H1 (cell line): Measurements from ENCODE around the gene NRTN. TPM values are rescaled to one million over a fixed set of nuclear protein-coding genes. Genes with fewer than 3 reads are reported as not detected.

Source experiments
- CTCF ChIA-PET: fragments of 300-600 bp; sonication (Branson Sonifier 250); formaldehyde crosslinking; loops from one replicate; lab custom pipeline; 2021; ENCODE audit not compliant: partially characterized antibody; lab: Charles Lee
- POLR2A ChIA-PET: fragments of 300-600 bp; sonication (Branson Sonifier 250); formaldehyde crosslinking; loops from one replicate; lab custom pipeline; 2021; ENCODE audit warnings: inconsistent platforms; ENCODE audit not compliant: partially characterized antibody; lab: Charles Lee
- DNase-seq, 2 experiments: peaks; one replicate each; pipeline versions ENCODE4 v3.0.0 to v3.0.0-alpha.2; 2010 to 2022; ENCODE audit warnings: low spot score in 2 of 2, low read depth in 1 of 2, mixed read lengths in 1 of 2
- FAIRE-seq: peaks from 2 replicates; lab custom pipeline; 2011; peaks lifted over from hg19 to GRCh38; lab: Jason Lieb, UNC
- H2AFZ ChIP-seq: 2 replicates; pipeline ENCODE4 v1.8.1; 2012; ENCODE audit warnings: low read length, inconsistent platforms
- H2AK5ac ChIP-seq: 2 replicates; pipeline ENCODE4 v1.6.1; 2013; ENCODE audit warnings: low read depth, low read length
- H2BK120ac ChIP-seq: replicated peaks from 2 replicates; pipeline ENCODE3; 2013; ENCODE audit warnings: low read depth, low read length, inconsistent platforms
- H2BK12ac ChIP-seq: 2 replicates; pipeline ENCODE4 v1.6.1; 2013; ENCODE audit warnings: low read depth, low read length
- H2BK15ac ChIP-seq: 2 replicates; pipeline ENCODE4 v1.6.1; 2013; ENCODE audit warnings: low read length
- H2BK20ac ChIP-seq: 2 replicates; pipeline ENCODE4 v1.6.1; 2013; ENCODE audit warnings: low read length
- H2BK5ac ChIP-seq: 2 replicates; pipeline ENCODE4 v1.6.1; 2013; ENCODE audit warnings: low read depth, low read length
- H3K14ac ChIP-seq: 2 replicates; pipeline ENCODE4 v1.6.1; 2013; ENCODE audit warnings: inconsistent platforms; ENCODE audit not compliant: insufficient read length
- H3K18ac ChIP-seq: 2 replicates; pipeline ENCODE4 v1.6.1; 2013; ENCODE audit warnings: low read length; ENCODE audit errors: extremely low read depth
- H3K23ac ChIP-seq: 2 replicates; pipeline ENCODE4 v1.6.1; 2013; ENCODE audit warnings: inconsistent platforms; ENCODE audit not compliant: insufficient read length
- H3K23me2 ChIP-seq: 2 replicates; pipeline ENCODE4 v1.6.1; 2013; ENCODE audit warnings: low read depth, low read length
- H3K27ac ChIP-seq: 2 replicates; pipeline ENCODE4 v1.6.1; 2011; ENCODE audit warnings: low read depth, low read length, inconsistent platforms
- H3K27me3 ChIP-seq, 4 experiments: replicated peaks in 1 of 4; 1 replicate in 1 of 4; 2 replicates in 3 of 4; pipeline versions ENCODE4 v1.6.1 to v1.8.1; 2011 to 2013; ENCODE audit warnings: low read length in 3 of 4, mild to moderate bottlenecking in 3 of 4, inconsistent platforms in 2 of 4, mixed read lengths in 2 of 4, moderate library complexity in 1 of 4; ENCODE audit not compliant: control insufficient read depth in 3 of 4, insufficient read depth in 3 of 4; ENCODE audit errors: extremely low read depth in 1 of 4
- H3K36me3 ChIP-seq, 4 experiments: 2 replicates each; pipeline versions ENCODE4 v1.6.1 to v1.8.1; 2011 to 2013; ENCODE audit warnings: mild to moderate bottlenecking in 4 of 4, low read length in 3 of 4, moderate library complexity in 2 of 4, control low read depth in 1 of 4, inconsistent platforms in 1 of 4; ENCODE audit not compliant: insufficient read depth in 4 of 4, control insufficient read depth in 2 of 4
- H3K4ac ChIP-seq: replicated peaks from 2 replicates; pipeline ENCODE3; 2013; ENCODE audit warnings: low read length, low read depth, mixed read lengths, inconsistent platforms; ENCODE audit not compliant: insufficient read length
- H3K4me1 ChIP-seq, 4 experiments: replicated peaks in 1 of 4; 1 replicate in 1 of 4; 2 replicates in 3 of 4; pipeline versions ENCODE4 v1.6.1 to v1.8.1; 2011 to 2013; ENCODE audit warnings: low read length in 3 of 4, inconsistent platforms in 2 of 4, mixed read lengths in 1 of 4; ENCODE audit not compliant: insufficient read depth in 4 of 4, control insufficient read depth in 3 of 4
- H3K4me2 ChIP-seq, 2 experiments: 2 replicates each; pipeline versions ENCODE4 v1.6.1 to v1.8.1; 2011 to 2013; ENCODE audit warnings: low read depth in 2 of 2, low read length in 2 of 2, control low read depth in 1 of 2, inconsistent platforms in 1 of 2, mild to moderate bottlenecking in 1 of 2; ENCODE audit not compliant: insufficient read depth in 1 of 2
- H3K4me3 ChIP-seq, 4 experiments: fragments of 200-600, 300-600 bp in 1 of 4; sonication (generic), shearing (Covaris generic), sonication (Bioruptor Twin) in 1 of 4; 2 replicates each; pipeline versions ENCODE4 v1.5.1 to v1.8.1; 2011 to 2016; ENCODE audit warnings: low read length in 4 of 4, low read depth in 3 of 4, control low read depth in 2 of 4, inconsistent platforms in 2 of 4, mild to moderate bottlenecking in 2 of 4, mixed read lengths in 1 of 4, moderate library complexity in 1 of 4; ENCODE audit not compliant: insufficient read depth in 2 of 4; ENCODE audit errors: extremely low read depth in 1 of 4
- H3K56ac ChIP-seq: replicated peaks from 2 replicates; pipeline ENCODE3; 2013; ENCODE audit warnings: low read depth, mild to moderate bottlenecking, mixed read lengths, low read length, inconsistent platforms; ENCODE audit not compliant: insufficient read length
- H3K79me1 ChIP-seq: 2 replicates; pipeline ENCODE4 v1.6.1; 2013; ENCODE audit warnings: low read depth, low read length, control low read depth
- H3K79me2 ChIP-seq, 2 experiments: 2 replicates each; pipeline versions ENCODE4 v1.6.1 to v1.8.1; 2012 to 2013; ENCODE audit warnings: low read length in 2 of 2, mild to moderate bottlenecking in 2 of 2, inconsistent platforms in 1 of 2; ENCODE audit not compliant: insufficient read depth in 2 of 2, control insufficient read depth in 1 of 2
- H3K9ac ChIP-seq, 4 experiments: replicated peaks in 1 of 4; 1 replicate in 1 of 4; 2 replicates in 3 of 4; pipeline versions ENCODE4 v1.6.1 to v1.8.1; 2011 to 2013; ENCODE audit warnings: low read depth in 3 of 4, low read length in 3 of 4, control low read depth in 2 of 4, mild to moderate bottlenecking in 2 of 4, moderate library complexity in 2 of 4, inconsistent platforms in 1 of 4; ENCODE audit errors: extremely low read depth in 1 of 4
- H3K9me3 ChIP-seq, 2 experiments: 2 replicates each; pipeline versions ENCODE4 v1.6.1 to v1.8.1; 2012 to 2013; ENCODE audit warnings: mild to moderate bottlenecking in 2 of 2, moderate library complexity in 2 of 2, control low read depth in 1 of 2, inconsistent platforms in 1 of 2, low read depth in 1 of 2, low read length in 1 of 2, mixed read lengths in 1 of 2; ENCODE audit not compliant: insufficient read depth in 2 of 2
- H4K20me1 ChIP-seq, 2 experiments: replicated peaks in 1 of 2; 2 replicates each; pipeline versions ENCODE3 to v1.8.1; 2011 to 2013; ENCODE audit warnings: inconsistent platforms in 2 of 2, low read length in 2 of 2, mild to moderate bottlenecking in 1 of 2; ENCODE audit not compliant: insufficient read depth in 2 of 2, control insufficient read depth in 1 of 2
- H4K5ac ChIP-seq: 2 replicates; pipeline ENCODE4 v1.6.1; 2013; ENCODE audit warnings: low read length, low read depth, mixed read lengths, inconsistent platforms; ENCODE audit not compliant: insufficient read length
- H4K8ac ChIP-seq: 2 replicates; pipeline ENCODE4 v1.8.0; 2013; ENCODE audit warnings: mild to moderate bottlenecking, moderate library complexity, low read length, inconsistent platforms; ENCODE audit not compliant: insufficient read depth; ENCODE audit errors: extremely low read depth
- H4K91ac ChIP-seq: replicated peaks from 2 replicates; pipeline ENCODE3; 2013; ENCODE audit warnings: low read length, mixed read lengths, inconsistent platforms; ENCODE audit not compliant: insufficient read length
- BACH1 ChIP-seq: IDR thresholded peaks from 2 replicates; pipeline ENCODE4 v1.6.1; 2012; ENCODE audit warnings: low read length, improper control_type of control experiment
- CTCF ChIP-seq, 3 experiments: IDR thresholded peaks; 1 replicate in 2 of 3; 2 replicates in 1 of 3; pipeline versions ENCODE4 v1.5.1 to v1.6.1; 2011; ENCODE audit warnings: low read length in 3 of 3, mild to moderate bottlenecking in 3 of 3, inconsistent platforms in 2 of 3, low read depth in 1 of 3, moderate library complexity in 1 of 3; ENCODE audit not compliant: insufficient read depth in 1 of 3; ENCODE audit errors: control extremely low read depth in 1 of 3
- EZH2 ChIP-seq: fragments of 200-600 bp; sonication (generic); IDR thresholded peaks from 2 replicates; pipeline ENCODE4 v1.7.1; 2012; ENCODE audit warnings: low read depth, mild to moderate bottlenecking, moderate library complexity, low read length, inconsistent platforms; ENCODE audit not compliant: severe bottlenecking
- FOSL1 ChIP-seq: IDR thresholded peaks from 2 replicates; pipeline ENCODE4 v1.6.1; 2011; ENCODE audit warnings: mild to moderate bottlenecking, low read depth, low read length, moderate library complexity; ENCODE audit not compliant: insufficient read depth
- GTF2F1 ChIP-seq: IDR thresholded peaks from 2 replicates; pipeline ENCODE4 v1.6.1; 2012; ENCODE audit warnings: low read depth, low read length, improper control_type of control experiment, borderline replicate concordance
- KDM1A ChIP-seq: fragments of 200-600, 300-600 bp; sonication (generic); IDR thresholded peaks from 2 replicates; pipeline ENCODE4 v1.7.1; 2016; ENCODE audit warnings: mild to moderate bottlenecking, low read length, borderline replicate concordance
- KDM5A ChIP-seq: fragments of 200-600 bp; IDR thresholded peaks from 2 replicates; pipeline ENCODE4 v1.7.1; 2012; ENCODE audit warnings: mild to moderate bottlenecking, low read length, inconsistent platforms, mixed read lengths
- SAP30 ChIP-seq: fragments of 300-600 bp; sonication (generic); IDR thresholded peaks from 2 replicates; pipeline ENCODE4 v1.7.1; 2012; ENCODE audit warnings: low read length, moderate library complexity, mild to moderate bottlenecking, inconsistent platforms; ENCODE audit not compliant: insufficient read depth, insufficient replicate concordance
- WGBS, 2 experiments: shearing (Covaris generic) in 1 of 2; methylation state at CpG; one replicate each; pipeline versions ENCODE4 v1.1.6 to v1.1.7; 2013 to 2015; ENCODE audit warnings: low lambda C conversion rate in 2 of 2, mixed read lengths in 2 of 2, inconsistent platforms in 1 of 2, low coverage in 1 of 2, missing lambda C conversion rate in 1 of 2; ENCODE audit not compliant: insufficient replicate concordance in 2 of 2, insufficient coverage in 1 of 2, insufficient read length in 1 of 2; ENCODE audit errors: extremely low coverage in 1 of 2, missing lambda C conversion rate in 1 of 2; 5-methylcytosine and 5-hydroxymethylcytosine counted together
- polyA plus RNA-seq, 7 experiments: library from polyadenylated mRNA; depleted of rRNA in 3 of 7; stranded (reverse) in 5 of 7; unstranded in 2 of 7; fragments of >200 nt in 5 of 7; fragments of 200-250 nt in 2 of 7; gene quantifications; 1 replicate in 5 of 7; 2 replicates in 1 of 7; 4 replicates in 1 of 7; pipeline versions ENCODE4 v1.2.1 to v1.2.3, GENCODE V29; 2011 to 2013; ENCODE audit warnings: missing spikeins in 2 of 7, mixed read lengths in 2 of 7
- total RNA-seq: library from RNA; stranded (reverse); fragmentation: NEBNext Ultra II Directional; extraction: Animal tissue kit (Norgen Biotek cat#: 25700); gene quantifications from 2 replicates; pipeline ENCODE4 v1.2.1, GENCODE V29; 2021

Gene NRTN
- total and polyA plus RNA-seq, 2 of the 8 experiments (the other 6 are each of a cell fraction or from before 2014, with no cell fraction given) = 3.9 to 5.3 TPM

DNA sequence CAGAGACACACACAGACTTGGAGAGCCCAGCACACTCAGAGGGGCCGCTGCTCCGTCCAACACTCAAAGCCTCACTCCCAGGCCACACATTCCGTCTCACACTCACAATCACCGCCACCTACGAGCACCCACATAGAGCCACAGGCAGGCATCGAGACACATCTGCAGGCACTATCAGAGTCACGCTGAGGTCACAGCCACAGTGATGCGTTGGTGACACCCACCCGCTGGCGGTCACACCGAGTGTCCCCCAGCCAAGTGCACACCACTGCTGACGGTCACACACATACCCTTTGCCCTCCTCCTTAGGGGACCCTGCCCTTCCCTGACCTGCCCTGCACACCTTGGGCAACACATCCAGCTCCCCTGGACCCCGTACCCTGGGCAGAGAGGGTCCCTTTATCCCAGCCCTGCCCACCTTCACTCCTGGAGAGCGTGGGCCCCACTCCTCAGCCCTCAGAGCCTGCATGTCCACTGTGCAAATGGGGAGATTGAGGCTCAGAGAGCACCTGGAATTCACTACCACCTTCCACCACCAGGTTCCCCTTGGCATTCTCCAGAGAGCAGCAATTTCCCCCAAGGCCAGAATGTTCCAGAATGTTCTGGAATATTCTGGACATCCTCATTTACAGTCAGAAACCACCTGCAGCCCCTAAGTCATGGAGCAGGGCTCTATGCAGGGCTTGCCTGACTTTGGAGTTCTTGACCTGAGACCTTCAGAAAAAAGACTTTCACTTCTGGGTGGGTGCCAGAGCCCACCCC is 60.0 kb downstream of the NRTN start:
- Histone ChIP-seq H2AK5ac (no peak overlapping the region; the same call in 1 of the 2 replicates), H3K14ac (no peak overlapping the region), H3K4ac (peak overlapping the region; percentile 69), H3K56ac (no peak overlapping the region), H2BK20ac (no peak overlapping the region), H2BK5ac (0 out of 2 replicates have a peak overlapping the region, but pooled peaks have one; percentile 5), H3K4me2 (no peak overlapping the region), H4K8ac (no peak overlapping the region), H3K9ac (no peak overlapping the region), H2AFZ (no peak overlapping the region), H2BK12ac (0 out of 2 replicates have a peak overlapping the region, but pooled peaks have one; percentile 50), H2BK120ac (peak overlapping the region; percentile 43), H3K23ac (no peak overlapping the region), H3K79me1 (no peaks in the 10 kb centered on the region), H3K4me1 (no peaks in the 10 kb centered on the region; a peak in 1 of 7 replicates), H3K79me2 (no peaks in the 10 kb centered on the region), H3K18ac (no peak overlapping the region), H3K9me3 (no peaks in the 10 kb centered on the region), H3K27ac (no peak overlapping the region), H3K4me3 (no peak overlapping the region), H4K91ac (peak overlapping the region; percentile 65), H4K5ac (no peak overlapping the region), H4K20me1 (no peaks in the 10 kb centered on the region), H3K36me3 (no peaks in the 10 kb centered on the region), H3K23me2 (no peaks in the 10 kb centered on the region), H3K27me3 (peaks cover 0 to 2% (median 1%) of the 10 kb centered on the region in 4 experiments; a peak in 2 of 7 replicates), H2BK15ac (no peak overlapping the region)
- FAIRE-seq (no peak), DNase-seq (no peak)
- WGBS, 2 experiments = 98% methylated on average over 14 of the region's 14 CpGs; no CpG with 5 or more reads in 1 of the 2 experiments
- POLR2A ChIA-PET = interaction anchor here (2.1 kb wide), 2 partner anchors 26 to 36 kb away, joined by 6 to 7 read pairs; no protein-coding TSS in a partner anchor
- CTCF ChIA-PET = interaction anchor here (1.0 to 1.7 kb wide), 4 partner anchors 9 to 61 kb away, joined by 3 to 4 read pairs (median 4); partner anchors contain the start of gene FUT3
- TF ChIP-seq CTCF (IDR thresholded peaks at IDR 0.05; ENCODE audit: control extremely low read depth in 1 of 3, insufficient read depth in 1 of 3, low read depth in 1 of 3, low read length in 3 of 3) = peak in 2 of 3 experiments; percentile 21 to 35; a peak in 3 of 4 replicates
- no peak for TF ChIP-seq GTF2F1
- TF ChIP-seq KDM1A = no peak
- no peak for TF ChIP-seq EZH2
- no peak for TF ChIP-seq FOSL1
- TF ChIP-seq SAP30 = no peak
- TF ChIP-seq BACH1 = no peak
- no peak for TF ChIP-seq KDM5A
